ENCODE results near the gene ARHGAP40.

GRCh38 chr20:38670786-38671185 is 69.2 kb downstream of the ARHGAP40 start:
- TF ChIP-seq CTCF (conservative IDR thresholded peaks at IDR 0.05 in 1 of 2, IDR thresholded peaks at IDR 0.05 in 1 of 2; ENCODE audit: low read depth in 1 of 2, low read length in 2 of 2) (no peak), EZH2 (IDR thresholded peaks at IDR 0.05; ENCODE audit: low read length, missing control alignments) (no peak)
